Osteocyte (in vitro differentiated cells): ENCODE results near the gene BTBD17. TPM values are rescaled to one million over a fixed set of nuclear protein-coding genes. Genes with fewer than 3 reads are reported as not detected.

Experiments
- DNase-seq: peaks from one replicate; pipeline ENCODE4 v3.0.0; 2021; ENCODE audit warnings: mixed read lengths; ENCODE audit not compliant: unreplicated experiment; ENCODE audit errors: extremely low spot score
- H3K27ac Mint-ChIP-seq: one replicate; pipeline ENCODE4 v1.8.0; 2021; ENCODE audit warnings: mild to moderate bottlenecking, mixed read lengths; ENCODE audit not compliant: unreplicated experiment
- H3K27me3 Mint-ChIP-seq: one replicate; pipeline ENCODE4 v1.8.0; 2021; ENCODE audit warnings: mixed read lengths; ENCODE audit not compliant: unreplicated experiment
- H3K36me3 Mint-ChIP-seq: one replicate; pipeline ENCODE4 v1.8.0; 2021; ENCODE audit warnings: mixed read lengths; ENCODE audit not compliant: unreplicated experiment
- H3K4me1 Mint-ChIP-seq: one replicate; pipeline ENCODE4 v1.8.0; 2021; ENCODE audit warnings: mixed read lengths; ENCODE audit not compliant: unreplicated experiment
- H3K4me3 Mint-ChIP-seq: one replicate; pipeline ENCODE4 v1.8.0; 2021; ENCODE audit warnings: mild to moderate bottlenecking, moderate library complexity, mixed read lengths; ENCODE audit not compliant: unreplicated experiment
- H3K9me3 Mint-ChIP-seq: one replicate; pipeline ENCODE4 v1.8.0; 2021; ENCODE audit warnings: mixed read lengths; ENCODE audit not compliant: unreplicated experiment
- CTCF ChIP-seq: fragments of 200-600 bp; sonication (generic); IDR thresholded peaks from 2 replicates; pipeline ENCODE4 v1.5.0; 2021; ENCODE audit warnings: antibody characterized with exemption, mild to moderate bottlenecking, moderate library complexity
- total RNA-seq: library from RNA; stranded (reverse); gene quantifications from 2 replicates; pipeline ENCODE4 v1.2.1, GENCODE V29; 2021

Gene BTBD17
- total RNA-seq, 1 donor from 2014 or later = not detected

GRCh38 chr17:74391771-74392170 is 30.1 kb upstream of the BTBD17 start:
- Mint-ChIP-seq H3K9me3 (no peaks in the 10 kb centered on the region), H3K4me1 (peaks cover 14% of the 10 kb centered on the region), H3K36me3 (no peaks in the 10 kb centered on the region), H3K27me3 (peaks cover 10% of the 10 kb centered on the region), H3K27ac (no peak overlapping the region), H3K4me3 (no peak overlapping the region)
- DNase-seq = no peak
- no peak for TF ChIP-seq CTCF

DNA sequence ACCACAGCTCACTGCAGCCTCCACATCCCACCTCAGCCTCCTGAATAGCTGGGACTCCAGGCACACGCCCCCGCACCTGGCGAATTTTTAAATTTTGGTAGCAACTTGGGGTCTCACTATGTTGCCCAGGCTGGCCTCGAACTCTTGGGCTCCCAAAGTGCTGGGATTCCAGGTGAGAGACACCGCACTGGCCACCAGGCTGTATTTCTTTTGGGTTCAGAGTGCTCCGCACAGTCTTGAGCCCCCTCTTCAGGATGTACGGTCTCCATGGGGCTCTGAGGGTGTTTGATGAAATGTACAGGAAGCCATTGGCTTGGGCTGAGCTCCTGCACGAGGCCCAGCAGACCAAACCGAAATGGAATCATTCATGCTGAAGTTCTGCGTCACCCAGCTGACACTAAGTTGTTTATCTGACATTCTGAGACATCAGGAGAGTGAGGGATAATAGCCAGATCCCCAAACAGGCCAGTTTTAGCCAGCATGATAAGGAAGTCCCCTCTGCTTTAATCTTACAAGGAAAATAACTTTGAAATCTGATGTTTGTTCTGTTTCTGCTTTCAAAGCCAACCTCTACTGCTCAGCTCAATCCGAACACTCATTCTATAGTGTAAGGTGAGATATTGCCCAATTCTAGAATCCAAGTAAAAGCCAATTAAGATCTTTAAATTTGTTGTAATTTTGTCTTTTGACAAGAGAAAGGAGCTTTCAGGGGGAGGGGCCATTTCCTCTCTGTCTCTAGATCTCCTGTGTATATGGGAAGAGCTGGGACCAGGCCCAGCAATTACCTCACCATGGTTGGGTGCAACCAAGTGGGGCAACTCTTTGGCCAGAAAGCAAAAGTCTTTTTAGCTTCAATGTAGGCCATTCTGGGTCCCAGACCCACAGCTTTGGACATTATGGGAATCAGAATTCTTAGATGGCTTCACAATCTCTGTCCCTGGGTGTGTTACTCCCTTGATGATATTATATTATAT is 29.3 kb upstream of the BTBD17 start:
- no peaks in the 10 kb centered on the region for H3K36me3 Mint-ChIP-seq
- no peak for DNase-seq
- H3K4me1 Mint-ChIP-seq = peaks cover 16% of the 10 kb centered on the region
- no peak overlapping the region for H3K27ac Mint-ChIP-seq
- TF ChIP-seq CTCF = no peak
- peaks cover 10% of the 10 kb centered on the region for H3K27me3 Mint-ChIP-seq
- no peaks in the 10 kb centered on the region for H3K9me3 Mint-ChIP-seq
- no peak overlapping the region for H3K4me3 Mint-ChIP-seq

GRCh38 chr17:74389937-74390679 is 28.4 kb upstream of the BTBD17 start:
- H3K9me3 Mint-ChIP-seq = no peaks in the 10 kb centered on the region

GRCh38 chr17:74389084-74389753 is 27.6 kb upstream of the BTBD17 start:
- no peak for DNase-seq
- peaks cover 10% of the 10 kb centered on the region for H3K4me1 Mint-ChIP-seq
- no peak overlapping the region for H3K27ac Mint-ChIP-seq
- no peaks in the 10 kb centered on the region for H3K9me3 Mint-ChIP-seq
- H3K4me3 Mint-ChIP-seq = no peak overlapping the region
- no peaks in the 10 kb centered on the region for H3K36me3 Mint-ChIP-seq
- peaks cover 13% of the 10 kb centered on the region for H3K27me3 Mint-ChIP-seq
- TF ChIP-seq CTCF = no peak

More at GRCh38 chr17:74389937-74390679, 28.4 kb upstream of the BTBD17 start:
- Mint-ChIP-seq H3K36me3 (no peaks in the 10 kb centered on the region), H3K4me1 (peaks cover 16% of the 10 kb centered on the region), H3K27ac (no peak overlapping the region), H3K27me3 (peaks cover 10% of the 10 kb centered on the region), H3K4me3 (no peak overlapping the region)
- DNase-seq = no peak
- TF ChIP-seq CTCF = no peak
